ENCODE results near the gene HMGB1. TPM values are rescaled to one million over a fixed set of nuclear protein-coding genes. Genes with fewer than 3 reads are reported as not detected.

Gene HMGB1
- total and polyA plus RNA-seq, 2 of the 13 experiments (the other 11 are each of a cell fraction or from before 2014, with no cell fraction given) = 115 to 584 TPM

GRCh38 chr13:30465593-30466357, at the start of gene HMGB1 (continued):
- no peak for TF ChIP-seq ZBTB1 (CRISPR knock-in tag; IDR thresholded peaks at IDR 0.05; ENCODE audit: borderline replicate concordance)
- TF ChIP-seq NFE2 (CRISPR knock-in tag; IDR thresholded peaks at IDR 0.05) = no peak
- TF ChIP-seq AHR (CRISPR knock-in tag; IDR thresholded peaks at IDR 0.05) = no peak
- TF ChIP-seq POGZ (CRISPR knock-in tag; IDR thresholded peaks at IDR 0.05) = peak; percentile 43; the same call in 1 of the 2 replicates
- no peak for TF ChIP-seq PBX2 (CRISPR knock-in tag; IDR thresholded peaks at IDR 0.05)
- no peak for TF ChIP-seq ZBTB8A (CRISPR knock-in tag; IDR thresholded peaks at IDR 0.05; ENCODE audit: borderline replicate concordance, low read depth)
- no peak for TF ChIP-seq ZNF569 (CRISPR knock-in tag; IDR thresholded peaks at IDR 0.05; ENCODE audit: borderline replicate concordance)
- no peak for TF ChIP-seq ZNF674 (CRISPR knock-in tag; IDR thresholded peaks at IDR 0.05; ENCODE audit: low read depth)
- TF ChIP-seq AGO1 (IDR thresholded peaks at IDR 0.05; ENCODE audit: low read depth, low read length, poor library complexity, severe bottlenecking) = no peak
- no peak for TF ChIP-seq ZNF615 (CRISPR knock-in tag; IDR thresholded peaks at IDR 0.05; ENCODE audit: borderline replicate concordance)
- TF ChIP-seq, protein P1, sequence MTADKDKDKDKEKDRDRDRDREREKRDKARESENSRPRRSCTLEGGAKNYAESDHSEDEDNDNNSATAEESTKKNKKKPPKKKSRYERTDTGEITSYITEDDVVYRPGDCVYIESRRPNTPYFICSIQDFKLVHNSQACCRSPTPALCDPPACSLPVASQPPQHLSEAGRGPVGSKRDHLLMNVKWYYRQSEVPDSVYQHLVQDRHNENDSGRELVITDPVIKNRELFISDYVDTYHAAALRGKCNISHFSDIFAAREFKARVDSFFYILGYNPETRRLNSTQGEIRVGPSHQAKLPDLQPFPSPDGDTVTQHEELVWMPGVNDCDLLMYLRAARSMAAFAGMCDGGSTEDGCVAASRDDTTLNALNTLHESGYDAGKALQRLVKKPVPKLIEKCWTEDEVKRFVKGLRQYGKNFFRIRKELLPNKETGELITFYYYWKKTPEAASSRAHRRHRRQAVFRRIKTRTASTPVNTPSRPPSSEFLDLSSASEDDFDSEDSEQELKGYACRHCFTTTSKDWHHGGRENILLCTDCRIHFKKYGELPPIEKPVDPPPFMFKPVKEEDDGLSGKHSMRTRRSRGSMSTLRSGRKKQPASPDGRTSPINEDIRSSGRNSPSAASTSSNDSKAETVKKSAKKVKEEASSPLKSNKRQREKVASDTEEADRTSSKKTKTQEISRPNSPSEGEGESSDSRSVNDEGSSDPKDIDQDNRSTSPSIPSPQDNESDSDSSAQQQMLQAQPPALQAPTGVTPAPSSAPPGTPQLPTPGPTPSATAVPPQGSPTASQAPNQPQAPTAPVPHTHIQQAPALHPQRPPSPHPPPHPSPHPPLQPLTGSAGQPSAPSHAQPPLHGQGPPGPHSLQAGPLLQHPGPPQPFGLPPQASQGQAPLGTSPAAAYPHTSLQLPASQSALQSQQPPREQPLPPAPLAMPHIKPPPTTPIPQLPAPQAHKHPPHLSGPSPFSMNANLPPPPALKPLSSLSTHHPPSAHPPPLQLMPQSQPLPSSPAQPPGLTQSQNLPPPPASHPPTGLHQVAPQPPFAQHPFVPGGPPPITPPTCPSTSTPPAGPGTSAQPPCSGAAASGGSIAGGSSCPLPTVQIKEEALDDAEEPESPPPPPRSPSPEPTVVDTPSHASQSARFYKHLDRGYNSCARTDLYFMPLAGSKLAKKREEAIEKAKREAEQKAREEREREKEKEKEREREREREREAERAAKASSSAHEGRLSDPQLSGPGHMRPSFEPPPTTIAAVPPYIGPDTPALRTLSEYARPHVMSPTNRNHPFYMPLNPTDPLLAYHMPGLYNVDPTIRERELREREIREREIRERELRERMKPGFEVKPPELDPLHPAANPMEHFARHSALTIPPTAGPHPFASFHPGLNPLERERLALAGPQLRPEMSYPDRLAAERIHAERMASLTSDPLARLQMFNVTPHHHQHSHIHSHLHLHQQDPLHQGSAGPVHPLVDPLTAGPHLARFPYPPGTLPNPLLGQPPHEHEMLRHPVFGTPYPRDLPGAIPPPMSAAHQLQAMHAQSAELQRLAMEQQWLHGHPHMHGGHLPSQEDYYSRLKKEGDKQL (CRISPR knock-in tag; IDR thresholded peaks at IDR 0.05; ENCODE audit: low read depth) = no peak
- no peak for TF ChIP-seq ZFP1 (CRISPR knock-in tag; IDR thresholded peaks at IDR 0.05)
- TF ChIP-seq HES4 (CRISPR knock-in tag; IDR thresholded peaks at IDR 0.05; ENCODE audit: borderline replicate concordance) = no peak
- TF ChIP-seq, protein P2, sequence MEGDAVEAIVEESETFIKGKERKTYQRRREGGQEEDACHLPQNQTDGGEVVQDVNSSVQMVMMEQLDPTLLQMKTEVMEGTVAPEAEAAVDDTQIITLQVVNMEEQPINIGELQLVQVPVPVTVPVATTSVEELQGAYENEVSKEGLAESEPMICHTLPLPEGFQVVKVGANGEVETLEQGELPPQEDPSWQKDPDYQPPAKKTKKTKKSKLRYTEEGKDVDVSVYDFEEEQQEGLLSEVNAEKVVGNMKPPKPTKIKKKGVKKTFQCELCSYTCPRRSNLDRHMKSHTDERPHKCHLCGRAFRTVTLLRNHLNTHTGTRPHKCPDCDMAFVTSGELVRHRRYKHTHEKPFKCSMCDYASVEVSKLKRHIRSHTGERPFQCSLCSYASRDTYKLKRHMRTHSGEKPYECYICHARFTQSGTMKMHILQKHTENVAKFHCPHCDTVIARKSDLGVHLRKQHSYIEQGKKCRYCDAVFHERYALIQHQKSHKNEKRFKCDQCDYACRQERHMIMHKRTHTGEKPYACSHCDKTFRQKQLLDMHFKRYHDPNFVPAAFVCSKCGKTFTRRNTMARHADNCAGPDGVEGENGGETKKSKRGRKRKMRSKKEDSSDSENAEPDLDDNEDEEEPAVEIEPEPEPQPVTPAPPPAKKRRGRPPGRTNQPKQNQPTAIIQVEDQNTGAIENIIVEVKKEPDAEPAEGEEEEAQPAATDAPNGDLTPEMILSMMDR (CRISPR knock-in tag; IDR thresholded peaks at IDR 0.05) = no peak
- TF ChIP-seq MEF2D (CRISPR knock-in tag; IDR thresholded peaks at IDR 0.05) = no peak
- TF ChIP-seq BCLAF1 (IDR thresholded peaks at IDR 0.05) = no peak
- 0 out of 2 replicates have a peak, but pooled peaks have one; percentile 35 for TF ChIP-seq ZNF598 (CRISPR knock-in tag; IDR thresholded peaks at IDR 0.05; ENCODE audit: borderline replicate concordance)

All from HepG2 (cell line).